GM23338 (cell line): ENCODE measurements around the gene WDR75. TPM values are rescaled to one million over a fixed set of nuclear protein-coding genes. Genes with fewer than 3 reads are reported as not detected.
A peak's percentile ranks its signal among the peaks of the same experiment; 100 is the strongest.

ENCODE experiments used
- ATAC-seq: fragments of 200-7000 bp; cut with Tn5 transposase; 3 replicates; pipeline ENCODE4 v1.9.1; 2020
- DNase-seq: peaks from one replicate; pipeline ENCODE4 v3.0.0-alpha.2; 2015; ENCODE audit warnings: low spot score
- H2AFZ ChIP-seq: fragments of 200-600 bp; sonication (generic); 2 replicates; pipeline ENCODE4 v1.8.0; 2016; ENCODE audit warnings: antibody characterized with exemption, mild to moderate bottlenecking, moderate library complexity
- H3F3A ChIP-seq: fragments of 200-600 bp; sonication (generic); replicated peaks from 2 replicates; pipeline ENCODE4 v1.8.0; 2017; ENCODE audit warnings: antibody characterized with exemption, mixed run types, low read depth
- H3K27ac ChIP-seq: fragments of 200-600 bp; sonication (generic); 2 replicates; pipeline ENCODE4 v1.6.1; 2016; ENCODE audit warnings: low read depth
- H3K27me3 ChIP-seq: fragments of 200-600 bp; sonication (generic); 2 replicates; pipeline ENCODE4 v1.8.0; 2016; ENCODE audit warnings: mild to moderate bottlenecking, mixed run types, moderate library complexity; ENCODE audit not compliant: insufficient read depth
- H3K36me3 ChIP-seq: fragments of 200-600 bp; sonication (generic); 2 replicates; pipeline ENCODE4 v1.8.0; 2016; ENCODE audit warnings: mild to moderate bottlenecking; ENCODE audit not compliant: insufficient read depth
- H3K4me1 ChIP-seq: fragments of 200-600 bp; sonication (generic); 2 replicates; pipeline ENCODE4 v1.8.0; 2016; ENCODE audit warnings: mild to moderate bottlenecking, moderate library complexity; ENCODE audit not compliant: insufficient read depth
- H3K4me2 ChIP-seq: fragments of 200-600 bp; sonication (generic); 2 replicates; pipeline ENCODE4 v1.7.1; 2017; ENCODE audit warnings: mixed run types
- H3K4me3 ChIP-seq: fragments of 200-600 bp; sonication (generic); 2 replicates; pipeline ENCODE4 v1.6.1; 2016; ENCODE audit warnings: mixed run types
- H3K79me2 ChIP-seq: fragments of 200-600 bp; sonication (generic); replicated peaks from 2 replicates; pipeline ENCODE4 v1.8.0; 2017; ENCODE audit warnings: mild to moderate bottlenecking; ENCODE audit not compliant: insufficient read depth
- H3K9me2 ChIP-seq: fragments of 200-600 bp; sonication (generic); 2 replicates; pipeline ENCODE4 v1.8.0; 2017; ENCODE audit not compliant: insufficient read depth
- H4K20me1 ChIP-seq: fragments of 200-600 bp; sonication (generic); replicated peaks from 2 replicates; pipeline ENCODE4 v1.8.0; 2017; ENCODE audit warnings: mild to moderate bottlenecking; ENCODE audit not compliant: insufficient read depth
- H3K27ac Mint-ChIP-seq: 2 replicates; pipeline ENCODE4 v1.8.0; 2020; ENCODE audit warnings: inconsistent platforms, mild to moderate bottlenecking, moderate library complexity, mixed read lengths
- H3K27me3 Mint-ChIP-seq: 3 replicates; pipeline ENCODE4 v1.8.0; 2022; ENCODE audit warnings: low read depth, mild to moderate bottlenecking, moderate library complexity, mixed read lengths, inconsistent platforms; ENCODE audit not compliant: insufficient read depth, poor library complexity
- H3K36me3 Mint-ChIP-seq: 3 replicates; pipeline ENCODE4 v1.8.0; 2021; ENCODE audit warnings: low read depth, mild to moderate bottlenecking, inconsistent platforms, moderate library complexity, mixed read lengths
- H3K4me1 Mint-ChIP-seq: 3 replicates; pipeline ENCODE4 v1.8.0; 2020; ENCODE audit warnings: mild to moderate bottlenecking, inconsistent platforms, mixed read lengths
- H3K4me3 Mint-ChIP-seq: 3 replicates; pipeline ENCODE4 v1.8.0; 2021; ENCODE audit warnings: moderate library complexity, mild to moderate bottlenecking, inconsistent platforms, mixed read lengths
- H3K9me3 Mint-ChIP-seq: 3 replicates; pipeline ENCODE4 v1.8.0; 2020; ENCODE audit warnings: moderate library complexity, mild to moderate bottlenecking, inconsistent platforms, mixed read lengths
- CTCF ChIP-seq, 2 experiments: fragments of 200-600 bp in 1 of 2; sonication (generic) in 1 of 2; conservative IDR thresholded peaks; 2 replicates each; pipeline versions ENCODE4 v1.5.1 to v1.6.1; 2016 to 2017; ENCODE audit warnings: antibody characterized with exemption in 2 of 2, low read depth in 2 of 2, mild to moderate bottlenecking in 2 of 2, moderate library complexity in 1 of 2
- ETS1 ChIP-seq: IDR thresholded peaks from 2 replicates; pipeline ENCODE4 v1.6.1; 2016; ENCODE audit warnings: antibody characterized with exemption
- EZH2 ChIP-seq: fragments of 200-600 bp; sonication (generic); IDR thresholded peaks from one replicate; pipeline ENCODE4 v1.8.0; 2017; ENCODE audit warnings: antibody characterized with exemption, mild to moderate bottlenecking, low read depth; ENCODE audit not compliant: unreplicated experiment
- EZH2phosphoT487 ChIP-seq: fragments of 200-600 bp; sonication (generic); IDR thresholded peaks from one replicate; pipeline ENCODE4 v1.8.1; 2018; ENCODE audit warnings: antibody characterized with exemption; ENCODE audit not compliant: unreplicated experiment
- JUNB ChIP-seq: IDR thresholded peaks from one replicate; pipeline ENCODE4 v1.6.1; 2016; ENCODE audit warnings: antibody characterized with exemption; ENCODE audit not compliant: unreplicated experiment
- NANOG ChIP-seq: IDR thresholded peaks from 2 replicates; pipeline ENCODE4 v1.6.1; 2016; ENCODE audit warnings: antibody characterized with exemption, borderline replicate concordance
- POLR2AphosphoS5 ChIP-seq: IDR thresholded peaks from 2 replicates; pipeline ENCODE4 v1.6.1; 2016; ENCODE audit warnings: antibody characterized with exemption, low read depth
- REST ChIP-seq: IDR thresholded peaks from one replicate; pipeline ENCODE4 v1.6.1; 2018; ENCODE audit warnings: antibody characterized with exemption; ENCODE audit not compliant: unreplicated experiment
- STAT1 ChIP-seq: IDR thresholded peaks from one replicate; pipeline ENCODE4 v1.6.1; 2016; ENCODE audit warnings: antibody characterized with exemption; ENCODE audit not compliant: unreplicated experiment
- polyA plus RNA-seq: library from polyadenylated mRNA; unstranded; fragments of >200 nt; fragmentation: Nextera tagmentation; extraction: Ambion mirVana; gene quantifications from 2 replicates; pipeline ENCODE4 v1.2.1, GENCODE V29; 2016
- total RNA-seq: library from RNA; depleted of rRNA; stranded (reverse); fragments of >200 nt; shearing (Covaris generic); gene quantifications from 2 replicates; pipeline ENCODE4 v1.2.3, GENCODE V29; 2014

WDR75 gene
- total and polyA plus RNA-seq, 2 experiments from 2014 or later = 57.2 to 80.9 TPM

GRCh38 chr2:189439342-189439741, 1.9 kb upstream of the WDR75 start:
- no peak overlapping the region for H3K4me2 ChIP-seq
- H3K4me3 Mint-ChIP-seq = no peak overlapping the region
- no peak overlapping the region for H3K27ac Mint-ChIP-seq
- H3K4me1 ChIP-seq = 0 out of 2 replicates have a peak, but pooled peaks cover 3% of the 10 kb centered on the region
- no peaks in the 10 kb centered on the region for H3K9me3 Mint-ChIP-seq
- no peaks in the 10 kb centered on the region for H3K27me3 ChIP-seq
- H3K27ac ChIP-seq = no peak overlapping the region
- TF ChIP-seq JUNB (no peak), CTCF (conservative IDR thresholded peaks at IDR 0.05; ENCODE audit: low read depth in 2 of 2) (0 out of 4 replicates have a peak, but pooled peaks of 1 of the 2 experiments have one; percentile 14), ETS1 (no peak), STAT1 (no peak), NANOG (no peak), POLR2AphosphoS5 (no peak)
- no peak overlapping the region for H2AFZ ChIP-seq
- H3K79me2 ChIP-seq = peaks cover 30% of the 10 kb centered on the region
- peak; percentile 48 for DNase-seq
- no peaks in the 10 kb centered on the region for H3K36me3 ChIP-seq
- H3K27me3 Mint-ChIP-seq = peaks cover 8% of the 10 kb centered on the region
- no peak for ATAC-seq
- no peaks in the 10 kb centered on the region; the same call in 2 of the 3 replicates for H3K36me3 Mint-ChIP-seq
- H4K20me1 ChIP-seq = peaks cover 12% of the 10 kb centered on the region; the same call in 1 of the 2 replicates
- H3K9me2 ChIP-seq = no peaks in the 10 kb centered on the region
- no peak overlapping the region for H3K4me3 ChIP-seq
- peaks cover 2% of the 10 kb centered on the region; the same call in 1 of the 3 replicates for H3K4me1 Mint-ChIP-seq
- H3F3A ChIP-seq = no peaks in the 10 kb centered on the region

GRCh38 chr2:189440644-189440946, 679 bp upstream of the WDR75 start:
- 0 out of 2 replicates have a peak, but pooled peaks cover 3% of the 10 kb centered on the region for H3K4me1 ChIP-seq
- DNase-seq (no peak), ATAC-seq (peak; percentile 69)
- H3K9me2 ChIP-seq = no peaks in the 10 kb centered on the region
- Mint-ChIP-seq H3K9me3 (no peaks in the 10 kb centered on the region), H3K4me3 (no peak overlapping the region; the same call in 1 of the 3 replicates), H3K27me3 (peaks cover 8% of the 10 kb centered on the region), H3K4me1 (peaks cover 2% of the 10 kb centered on the region; the same call in 1 of the 3 replicates), H3K36me3 (no peaks in the 10 kb centered on the region; the same call in 2 of the 3 replicates), H3K27ac (peak overlapping the region; percentile 99)
- H3K27me3 ChIP-seq = no peaks in the 10 kb centered on the region
- no peaks in the 10 kb centered on the region for H3K36me3 ChIP-seq
- TF ChIP-seq CTCF (conservative IDR thresholded peaks at IDR 0.05; ENCODE audit: low read depth in 2 of 2) (no peak), REST (no peak), EZH2 (no peak), ETS1 (no peak), JUNB (no peak), STAT1 (no peak), EZH2phosphoT487 (no peak)
- peak overlapping the region; percentile 73 for H3K4me3 ChIP-seq
- peak overlapping the region; percentile 81 for H3K27ac ChIP-seq
- H3F3A ChIP-seq = no peaks in the 10 kb centered on the region
- H2AFZ ChIP-seq = peak overlapping the region; percentile 81
- H4K20me1 ChIP-seq = peaks cover 24% of the 10 kb centered on the region
- peaks cover 43% of the 10 kb centered on the region for H3K79me2 ChIP-seq
- peak overlapping the region; percentile 91 for H3K4me2 ChIP-seq
